Prostate gland (tissue), 2 donors: ENCODE data around the gene TRDMT1.

Experiments used
- POLR2A ChIP-seq: fragments of 450-650 bp; IDR thresholded peaks from one replicate; pipeline ENCODE4 v1.6.1; 2016; ENCODE audit warnings: antibody characterized with exemption, mild to moderate bottlenecking
- POLR2AphosphoS5 ChIP-seq: sonication (generic); formaldehyde crosslinking; IDR thresholded peaks from one replicate; pipeline ENCODE4 v1.6.1; 2017; ENCODE audit warnings: antibody characterized with exemption
- TF ChIP-seq, protein P1 (sequence below), 4 experiments: fragments of 200-600 bp in 2 of 4; fragments of 450-650 bp in 2 of 4; sonication (generic) in 2 of 4; IDR thresholded peaks; 1 replicate in 3 of 4; 2 replicates in 1 of 4; pipeline ENCODE4 v1.5.1; 2016 to 2019; ENCODE audit warnings: antibody characterized with exemption in 4 of 4, mild to moderate bottlenecking in 2 of 4, moderate library complexity in 2 of 4

GRCh38 chr10:17212802-17213221 lies 11.3 kb upstream of the TRDMT1 start:
- TF ChIP-seq, protein P1, sequence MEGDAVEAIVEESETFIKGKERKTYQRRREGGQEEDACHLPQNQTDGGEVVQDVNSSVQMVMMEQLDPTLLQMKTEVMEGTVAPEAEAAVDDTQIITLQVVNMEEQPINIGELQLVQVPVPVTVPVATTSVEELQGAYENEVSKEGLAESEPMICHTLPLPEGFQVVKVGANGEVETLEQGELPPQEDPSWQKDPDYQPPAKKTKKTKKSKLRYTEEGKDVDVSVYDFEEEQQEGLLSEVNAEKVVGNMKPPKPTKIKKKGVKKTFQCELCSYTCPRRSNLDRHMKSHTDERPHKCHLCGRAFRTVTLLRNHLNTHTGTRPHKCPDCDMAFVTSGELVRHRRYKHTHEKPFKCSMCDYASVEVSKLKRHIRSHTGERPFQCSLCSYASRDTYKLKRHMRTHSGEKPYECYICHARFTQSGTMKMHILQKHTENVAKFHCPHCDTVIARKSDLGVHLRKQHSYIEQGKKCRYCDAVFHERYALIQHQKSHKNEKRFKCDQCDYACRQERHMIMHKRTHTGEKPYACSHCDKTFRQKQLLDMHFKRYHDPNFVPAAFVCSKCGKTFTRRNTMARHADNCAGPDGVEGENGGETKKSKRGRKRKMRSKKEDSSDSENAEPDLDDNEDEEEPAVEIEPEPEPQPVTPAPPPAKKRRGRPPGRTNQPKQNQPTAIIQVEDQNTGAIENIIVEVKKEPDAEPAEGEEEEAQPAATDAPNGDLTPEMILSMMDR (IDR thresholded peaks at IDR 0.05): no peak
- no peak for TF ChIP-seq POLR2A
- TF ChIP-seq POLR2AphosphoS5: no peak
